SW 1271 (cell line): ENCODE data around the gene FOXL3.
"Not testable (repeated sequence)": the region's sequence is repeated elsewhere in the genome, so short reads cannot be mapped to it uniquely, and the experiment has no call there.

ENCODE experiments used
- DNase-seq, 2 experiments: peaks; one replicate each; lab custom pipeline; 2025; lab: John Stamatoyannopoulos, UW

Gene FOXL3

GRCh38 chr7:323410-323809 lies 33.4 kb downstream of the FOXL3 start:
- DNase-seq = no peak

- DNase-seq = no peak
Measured at GRCh38 chr7:324011-324410, 34.0 kb downstream of the FOXL3 start.

- DNase-seq = no peak
Measured at GRCh38 chr7:325051-325798, 35.3 kb downstream of the FOXL3 start.

- DNase-seq = no peak
Measured at GRCh38 chr7:325811-326210, 35.8 kb downstream of the FOXL3 start.

GRCh38 chr7:326273-326672 lies 36.3 kb downstream of the FOXL3 start:
- DNase-seq = no peak

GRCh38 chr7:326809-327232 lies 36.9 kb downstream of the FOXL3 start:
- DNase-seq = no peak

- no peak for DNase-seq
Measured at GRCh38 chr7:327233-327931, 37.4 kb downstream of the FOXL3 start.

- no peak for DNase-seq
Measured at GRCh38 chr7:327991-328702, 38.2 kb downstream of the FOXL3 start.

- no peak for DNase-seq
Measured at GRCh38 chr7:329691-330281, 39.8 kb downstream of the FOXL3 start.

GRCh38 chr7:330511-331230 lies 40.7 kb downstream of the FOXL3 start:
- DNase-seq = no peak

- DNase-seq = no peak
Measured at GRCh38 chr7:332020-332517, 42.1 kb downstream of the FOXL3 start.

- peak; percentile 25 to 63 for DNase-seq
Measured at GRCh38 chr7:332646-333392, 42.8 kb downstream of the FOXL3 start.

GRCh38 chr7:333393-333764 lies 43.4 kb downstream of the FOXL3 start:
- no peak for DNase-seq

GRCh38 chr7:334618-335357 lies 44.8 kb downstream of the FOXL3 start:
- DNase-seq = no peak

GRCh38 chr7:335358-336148 lies 45.6 kb downstream of the FOXL3 start:
- DNase-seq = no peak

- not testable (repeated sequence) for DNase-seq
Measured at GRCh38 chr7:336149-336533, 46.2 kb downstream of the FOXL3 start.

GRCh38 chr7:336810-337566 lies 47.0 kb downstream of the FOXL3 start:
- no peak for DNase-seq

- no peak for DNase-seq
Measured at GRCh38 chr7:337567-337951, 47.6 kb downstream of the FOXL3 start.
